ENCODE data around the gene OR10G6.
"Not testable (repeated sequence)": the region's sequence is repeated elsewhere in the genome, so short reads cannot be mapped to it uniquely, and the experiment has no call there.

Gene OR10G6

GRCh38 chr11:124026498-124026897 is 31.5 kb upstream of the OR10G6 start, which contains the start of gene OR10G8:
TSS of gene OR10G8 (plus strand) at chr11:124026798. CDS start at chr11:124029623, 2,825 bp downstream.
- Histone ChIP-seq H3K4me3 (ENCODE audit: low read depth, low read length) (no peak within 1 kb of the TSS), H3K9me3 (ENCODE audit: control insufficient read depth, low read length) (no peaks in the 10 kb centered on the region), H3K4me2 (ENCODE audit: low read length) (no peak within 1 kb of the TSS), H3K79me2 (no peaks in the 10 kb centered on the region), H3K36me3 (ENCODE audit: control insufficient read depth, insufficient read depth, low read length) (no peaks in the 10 kb centered on the region), H2AFZ (no peak within 1 kb of the TSS), H3K27me3 (ENCODE audit: control insufficient read depth, insufficient read depth, low read length) (no peaks in the 10 kb centered on the region), H3K27ac (no peak within 1 kb of the TSS), H3K4me1 (no peaks in the 10 kb centered on the region), H3K9ac (no peak within 1 kb of the TSS)
- TF ChIP-seq CTCF (IDR thresholded peaks at IDR 0.05), result no peak

- H3K27me3 ChIP-seq (ENCODE audit: control insufficient read depth, insufficient read depth, low read length), result not testable (repeated sequence)
Observed at GRCh38 chr11:124015837-124016236, 20.9 kb upstream of the OR10G6 start.

GRCh38 chr11:124012697-124013096 is 17.7 kb upstream of the OR10G6 start, which contains the start of gene OR10G4:
TSS of gene OR10G4 (plus strand) at chr11:124012997. CDS start at chr11:124015575, 2,578 bp downstream.
- no peak for TF ChIP-seq CTCF (IDR thresholded peaks at IDR 0.05)
- H3K27me3 ChIP-seq (ENCODE audit: control insufficient read depth, insufficient read depth, low read length), result no peaks in the 10 kb centered on the region
- no peak within 1 kb of the TSS for H3K4me3 ChIP-seq (ENCODE audit: low read depth, low read length)
- H3K36me3 ChIP-seq (ENCODE audit: control insufficient read depth, insufficient read depth, low read length), result no peaks in the 10 kb centered on the region
- H3K4me2 ChIP-seq (ENCODE audit: low read length), result no peak within 1 kb of the TSS
- no peak within 1 kb of the TSS for H3K27ac ChIP-seq
- H3K9ac ChIP-seq, result no peak within 1 kb of the TSS
- H3K79me2 ChIP-seq, result no peaks in the 10 kb centered on the region
- no peaks in the 10 kb centered on the region for H3K4me1 ChIP-seq
- no peaks in the 10 kb centered on the region for H3K9me3 ChIP-seq (ENCODE audit: control insufficient read depth, low read length)
- H2AFZ ChIP-seq, result no peak within 1 kb of the TSS

More at GRCh38 chr11:124015837-124016236, 20.9 kb upstream of the OR10G6 start:
- H3K27ac ChIP-seq; H3K4me3 ChIP-seq (ENCODE audit: low read depth, low read length); H3K9ac ChIP-seq; H3K36me3 ChIP-seq (ENCODE audit: control insufficient read depth, insufficient read depth, low read length); H3K79me2 ChIP-seq; H3K4me2 ChIP-seq (ENCODE audit: low read length); H2AFZ ChIP-seq; H3K9me3 ChIP-seq (ENCODE audit: control insufficient read depth, low read length); H3K4me1 ChIP-seq: not testable (repeated sequence)

GRCh38 chr11:123979311-123979710 is 15.7 kb downstream of the OR10G6 start:
- H3K79me2 ChIP-seq, result no peaks in the 10 kb centered on the region
- no peak for TF ChIP-seq CTCF (IDR thresholded peaks at IDR 0.05)

GRCh38 chr11:123977731-123978347 is 17.1 kb downstream of the OR10G6 start, which contains the start of gene OR10S1:
TSS of gene OR10S1 (minus strand) at chr11:123977781. CDS start at chr11:123977664, 117 bp downstream.
- Histone ChIP-seq H3K4me1 (no peaks in the 10 kb centered on the region), H3K4me3 (ENCODE audit: low read depth, low read length) (no peak within 1 kb of the TSS), H3K9me3 (ENCODE audit: control insufficient read depth, low read length) (no peaks in the 10 kb centered on the region), H3K36me3 (ENCODE audit: control insufficient read depth, insufficient read depth, low read length) (no peaks in the 10 kb centered on the region), H3K27me3 (ENCODE audit: control insufficient read depth, insufficient read depth, low read length) (no peaks in the 10 kb centered on the region), H2AFZ (no peak within 1 kb of the TSS), H3K27ac (no peak within 1 kb of the TSS), H3K4me2 (ENCODE audit: low read length) (no peak within 1 kb of the TSS), H3K9ac (no peak within 1 kb of the TSS), H3K79me2 (no peaks in the 10 kb centered on the region)
- no peak for TF ChIP-seq CTCF (IDR thresholded peaks at IDR 0.05)

More at GRCh38 chr11:123979311-123979710, 15.7 kb downstream of the OR10G6 start:
- Histone ChIP-seq H3K9me3 (ENCODE audit: control insufficient read depth, low read length) (no peaks in the 10 kb centered on the region), H3K4me3 (ENCODE audit: low read depth, low read length) (no peak overlapping the region), H3K27me3 (ENCODE audit: control insufficient read depth, insufficient read depth, low read length) (no peaks in the 10 kb centered on the region), H2AFZ (no peak overlapping the region), H3K27ac (no peak overlapping the region), H3K9ac (no peak overlapping the region), H3K36me3 (ENCODE audit: control insufficient read depth, insufficient read depth, low read length) (no peaks in the 10 kb centered on the region), H3K4me2 (ENCODE audit: low read length) (no peak overlapping the region), H3K4me1 (no peaks in the 10 kb centered on the region)

Data from parathyroid adenoma (tissue), 2 donors.